Stimulated activated effector memory CD8-positive, alpha-beta T cell treated with anti-CD3 and anti-CD28 coated beads, Interleukin-12 subunit alpha, Interleukin-12 subunit beta, amount 100 ng/mL, for 72 hours (primary cell): ENCODE measurements around the gene SLC5A2.
"Not testable (repeated sequence)": the region's sequence is repeated elsewhere in the genome, so short reads cannot be mapped to it uniquely, and the experiment has no call there.

Source experiments
- ATAC-seq: fragments of 150-1000 bp; cut with Tn5 transposase; 2 replicates; pipeline ENCODE4 v1.10.0; 2021
- DNase-seq, 2 donors: peaks; one replicate each; pipeline ENCODE4 v3.0.0; 2021 to 2022; ENCODE audit warnings: low spot score in 2 of 2
- H3K27ac Mint-ChIP-seq: one replicate; pipeline ENCODE4 v1.8.0; 2022; ENCODE audit warnings: mild to moderate bottlenecking, mixed read lengths
- H3K36me3 Mint-ChIP-seq: one replicate; pipeline ENCODE4 v1.8.0; 2022; ENCODE audit warnings: mild to moderate bottlenecking, mixed read lengths
- H3K4me1 Mint-ChIP-seq: one replicate; pipeline ENCODE4 v1.8.0; 2022; ENCODE audit warnings: mixed read lengths
- H3K4me3 Mint-ChIP-seq: one replicate; pipeline ENCODE4 v1.8.0; 2022; ENCODE audit warnings: mild to moderate bottlenecking, mixed read lengths
- H3K9me3 Mint-ChIP-seq: one replicate; pipeline ENCODE4 v1.8.0; 2022; ENCODE audit warnings: mixed read lengths

SLC5A2 gene

GRCh38 chr16:31483081-31483480, at the start of gene SLC5A2:
SLC5A2 (plus strand) TSS chr16:31483123; CDS start chr16:31483137, 14 bp downstream.
- no peak within 1 kb of the TSS for H3K4me3 Mint-ChIP-seq

GRCh38 chr16:31435341-31436220, 47.3 kb upstream of the SLC5A2 start:
- ATAC-seq (no peak), DNase-seq (no peak)
- Mint-ChIP-seq H3K4me1 (peaks cover 29% of the 10 kb centered on the region), H3K36me3 (no peaks in the 10 kb centered on the region), H3K4me3 (no peak overlapping the region), H3K9me3 (no peaks in the 10 kb centered on the region), H3K27ac (no peak overlapping the region)

More at GRCh38 chr16:31483081-31483480, at the start of gene SLC5A2:
- H3K4me1 Mint-ChIP-seq: peaks cover 3% of the 10 kb centered on the region
- H3K27ac Mint-ChIP-seq: peak within 1 kb of the TSS; percentile 53
- ATAC-seq: no peak
- no peak for DNase-seq
- H3K9me3 Mint-ChIP-seq: no peaks in the 10 kb centered on the region
- no peaks in the 10 kb centered on the region for H3K36me3 Mint-ChIP-seq

GRCh38 chr16:31436221-31437045, 46.5 kb upstream of the SLC5A2 start:
- peaks cover 26% of the 10 kb centered on the region for H3K4me1 Mint-ChIP-seq
- DNase-seq: no peak
- no peaks in the 10 kb centered on the region for H3K9me3 Mint-ChIP-seq
- no peak overlapping the region for H3K4me3 Mint-ChIP-seq
- ATAC-seq: no peak
- H3K27ac Mint-ChIP-seq: no peak overlapping the region
- no peaks in the 10 kb centered on the region for H3K36me3 Mint-ChIP-seq

- ATAC-seq (no peak), DNase-seq (no peak)
- Mint-ChIP-seq H3K4me1 (peaks cover 38% of the 10 kb centered on the region), H3K4me3 (no peak overlapping the region), H3K27ac (no peak overlapping the region), H3K36me3 (no peaks in the 10 kb centered on the region), H3K9me3 (no peaks in the 10 kb centered on the region)
Observed at GRCh38 chr16:31438414-31438813, 44.5 kb upstream of the SLC5A2 start.

GRCh38 chr16:31439023-31439422, 43.9 kb upstream of the SLC5A2 start:
- H3K27ac Mint-ChIP-seq, H3K36me3 Mint-ChIP-seq, H3K9me3 Mint-ChIP-seq, DNase-seq: not testable (repeated sequence)
- peaks cover 38% of the 10 kb centered on the region for H3K4me1 Mint-ChIP-seq
- peak overlapping the region; percentile 32 for H3K4me3 Mint-ChIP-seq
- peak; percentile 66 for ATAC-seq

GRCh38 chr16:31439519-31439918, 43.4 kb upstream of the SLC5A2 start:
- Mint-ChIP-seq H3K9me3 (no peaks in the 10 kb centered on the region), H3K36me3 (peaks cover 5% of the 10 kb centered on the region), H3K27ac (no peak overlapping the region), H3K4me1 (peaks cover 38% of the 10 kb centered on the region), H3K4me3 (peak overlapping the region; percentile 32)
- DNase-seq (no peak), ATAC-seq (peak; percentile 79)

- H3K9me3 Mint-ChIP-seq: no peaks in the 10 kb centered on the region
- no peak overlapping the region for H3K4me3 Mint-ChIP-seq
- peaks cover 6% of the 10 kb centered on the region for H3K36me3 Mint-ChIP-seq
- no peak for DNase-seq
- no peak overlapping the region for H3K27ac Mint-ChIP-seq
- H3K4me1 Mint-ChIP-seq: peaks cover 39% of the 10 kb centered on the region
- ATAC-seq: peak; percentile 31
Observed at GRCh38 chr16:31440516-31441184, 42.3 kb upstream of the SLC5A2 start.

- ATAC-seq (no peak), DNase-seq (no peak)
- H3K4me1 Mint-ChIP-seq: peaks cover 45% of the 10 kb centered on the region
- no peak overlapping the region for H3K27ac Mint-ChIP-seq
- H3K4me3 Mint-ChIP-seq: peak overlapping the region; percentile 74
- H3K9me3 Mint-ChIP-seq: no peaks in the 10 kb centered on the region
- peaks cover 6% of the 10 kb centered on the region for H3K36me3 Mint-ChIP-seq
Observed at GRCh38 chr16:31441956-31442355, 41.0 kb upstream of the SLC5A2 start.

- H3K4me3 Mint-ChIP-seq, DNase-seq, H3K9me3 Mint-ChIP-seq, ATAC-seq, H3K36me3 Mint-ChIP-seq: not testable (repeated sequence)
- peak overlapping the region; percentile 23 for H3K27ac Mint-ChIP-seq
- H3K4me1 Mint-ChIP-seq: peaks cover 21% of the 10 kb centered on the region
Observed at GRCh38 chr16:31445931-31446330, 37.0 kb upstream of the SLC5A2 start.

GRCh38 chr16:31451201-31451600, 31.7 kb upstream of the SLC5A2 start:
- peak overlapping the region; percentile 78 for H3K27ac Mint-ChIP-seq
- H3K9me3 Mint-ChIP-seq: no peaks in the 10 kb centered on the region
- peaks cover 13% of the 10 kb centered on the region for H3K36me3 Mint-ChIP-seq
- H3K4me1 Mint-ChIP-seq: peaks cover 27% of the 10 kb centered on the region
- H3K4me3 Mint-ChIP-seq: no peak overlapping the region
- DNase-seq: no peak
- ATAC-seq: no peak

- DNase-seq (no peak), ATAC-seq (peak; percentile 39)
- peaks cover 33% of the 10 kb centered on the region for H3K4me1 Mint-ChIP-seq
- H3K36me3 Mint-ChIP-seq: peaks cover 19% of the 10 kb centered on the region
- H3K4me3 Mint-ChIP-seq: no peak overlapping the region
- no peaks in the 10 kb centered on the region for H3K9me3 Mint-ChIP-seq
- peak overlapping the region; percentile 78 for H3K27ac Mint-ChIP-seq
Observed at GRCh38 chr16:31451681-31452351, 31.1 kb upstream of the SLC5A2 start.

- DNase-seq (no peak), ATAC-seq (no peak)
- H3K36me3 Mint-ChIP-seq: peaks cover 28% of the 10 kb centered on the region
- H3K9me3 Mint-ChIP-seq: no peaks in the 10 kb centered on the region
- H3K4me1 Mint-ChIP-seq: peaks cover 39% of the 10 kb centered on the region
- H3K4me3 Mint-ChIP-seq: no peak overlapping the region
- H3K27ac Mint-ChIP-seq: no peak overlapping the region
Observed at GRCh38 chr16:31452631-31453106, 30.3 kb upstream of the SLC5A2 start.

- Mint-ChIP-seq H3K4me3 (no peak overlapping the region), H3K9me3 (no peaks in the 10 kb centered on the region), H3K27ac (peak overlapping the region; percentile 86)
Observed at GRCh38 chr16:31453255-31454204, 29.4 kb upstream of the SLC5A2 start.

More at GRCh38 chr16:31453255-31454204, 29.4 kb upstream of the SLC5A2 start:
- Mint-ChIP-seq H3K4me1 (peaks cover 45% of the 10 kb centered on the region), H3K36me3 (peaks cover 36% of the 10 kb centered on the region)
- no peak for ATAC-seq
- no peak for DNase-seq
